SK-N-SH (cell line): ENCODE data around the gene VEZF1. TPM values are rescaled to one million over a fixed set of nuclear protein-coding genes. Genes with fewer than 3 reads are reported as not detected.

ENCODE experiments used
- CTCF ChIA-PET: fragments of 300-600, 350-600 bp; formaldehyde crosslinking; extraction: SDS; loops from one replicate; lab custom pipeline; 2021; lab: Yijun Ruan, JAX
- POLR2A ChIA-PET: fragments of 350-600 bp; sonication (Branson Sonifier 250); formaldehyde crosslinking; extraction: SDS; loops from one replicate; lab custom pipeline; 2020; ENCODE audit warnings: antibody characterized with exemption, inconsistent platforms; lab: Yijun Ruan, JAX
- DNase-seq: peaks from one replicate; pipeline ENCODE4 v3.0.0; 2012
- H2AFZ ChIP-seq: fragments of 200-600 bp; sonication (generic); 2 replicates; pipeline ENCODE4 v1.8.1; 2016; ENCODE audit warnings: antibody characterized with exemption, mild to moderate bottlenecking, low read depth
- H3F3A ChIP-seq: fragments of 200-600 bp; sonication (generic); replicated peaks from 2 replicates; pipeline ENCODE3; 2016; ENCODE audit warnings: antibody characterized with exemption, mild to moderate bottlenecking; ENCODE audit not compliant: insufficient read depth
- H3K27ac ChIP-seq, 2 experiments: fragments of 200-500 bp in 1 of 2; fragments of 200-600 bp in 1 of 2; sonication (Bioruptor generic) in 1 of 2; sonication (generic), shearing (Covaris generic) in 1 of 2; 2 replicates each; pipeline versions ENCODE4 v1.5.1 to v1.6.1; 2014 to 2016; ENCODE audit warnings: low read depth in 2 of 2, inconsistent platforms in 1 of 2, low read length in 1 of 2, mild to moderate bottlenecking in 1 of 2, mixed read lengths in 1 of 2
- H3K27me3 ChIP-seq: fragments of 200-600 bp; sonication (generic), shearing (Covaris generic); 2 replicates; pipeline ENCODE4 v1.6.1; 2016; ENCODE audit warnings: mixed run types; ENCODE audit not compliant: insufficient read depth
- H3K36me3 ChIP-seq, 2 experiments: fragments of 200-500 bp in 1 of 2; fragments of 200-600 bp in 1 of 2; sonication (Bioruptor generic) in 1 of 2; sonication (generic) in 1 of 2; replicated peaks in 1 of 2; 2 replicates each; pipeline versions ENCODE3 to v1.5.1; 2014 to 2016; ENCODE audit warnings: low read length in 1 of 2, mild to moderate bottlenecking in 1 of 2; ENCODE audit not compliant: insufficient read depth in 2 of 2, control insufficient read depth in 1 of 2
- H3K4me1 ChIP-seq, 2 experiments: fragments of 200-500 bp in 1 of 2; fragments of 200-600 bp in 1 of 2; sonication (Bioruptor generic) in 1 of 2; sonication (generic), shearing (Covaris generic) in 1 of 2; 2 replicates each; pipeline versions ENCODE4 v1.5.1 to v1.6.1; 2014 to 2016; ENCODE audit warnings: low read depth in 1 of 2, low read length in 1 of 2, mixed run types in 1 of 2; ENCODE audit not compliant: insufficient read depth in 2 of 2, control insufficient read depth in 1 of 2
- H3K4me2 ChIP-seq: fragments of 200-600 bp; sonication (generic), shearing (Covaris generic); 2 replicates; pipeline ENCODE4 v1.6.1; 2017; ENCODE audit warnings: mixed run types
- H3K4me3 ChIP-seq, 2 experiments: fragments of 200-500 bp in 1 of 2; fragments of 200-600 bp in 1 of 2; sonication (Bioruptor generic) in 1 of 2; sonication (generic), shearing (Covaris generic) in 1 of 2; 2 replicates each; pipeline versions ENCODE4 v1.5.1 to v1.8.1; 2014 to 2016; ENCODE audit warnings: low read depth in 2 of 2, inconsistent platforms in 1 of 2, low read length in 1 of 2, mild to moderate bottlenecking in 1 of 2, mixed read lengths in 1 of 2, moderate library complexity in 1 of 2
- H3K79me2 ChIP-seq: fragments of 200-600 bp; sonication (generic); 2 replicates; pipeline ENCODE4 v1.8.1; 2017; ENCODE audit warnings: mild to moderate bottlenecking; ENCODE audit not compliant: insufficient read depth
- H3K9ac ChIP-seq: fragments of 200-600 bp; sonication (generic); 2 replicates; pipeline ENCODE4 v1.6.1; 2017; ENCODE audit warnings: mixed run types
- H3K9me2 ChIP-seq: fragments of 200-600 bp; sonication (generic); 2 replicates; pipeline ENCODE4 v1.6.1; 2017; ENCODE audit warnings: mixed run types
- H3K9me3 ChIP-seq: fragments of 200-600 bp; sonication (generic); 2 replicates; pipeline ENCODE4 v1.6.1; 2017; ENCODE audit warnings: mixed run types, mild to moderate bottlenecking, moderate library complexity
- H4K20me1 ChIP-seq: fragments of 200-600 bp; sonication (generic); 2 replicates; pipeline ENCODE4 v1.6.1; 2017; ENCODE audit warnings: mild to moderate bottlenecking, mixed run types; ENCODE audit not compliant: insufficient read depth
- CHD2 ChIP-seq: fragments of 150-350 bp; IDR thresholded peaks from 2 replicates; pipeline ENCODE4 v1.6.1; 2018; ENCODE audit warnings: low read length; ENCODE audit not compliant: partially characterized antibody
- FOXM1 ChIP-seq: IDR thresholded peaks from 2 replicates; pipeline ENCODE4 v1.4.0; 2012; ENCODE audit warnings: low read depth, mild to moderate bottlenecking
- GABPA ChIP-seq: IDR thresholded peaks from 2 replicates; pipeline ENCODE4 v1.4.0; 2012; ENCODE audit warnings: low read depth, mild to moderate bottlenecking
- GATA2 ChIP-seq: sonication (generic); formaldehyde crosslinking; IDR thresholded peaks from 2 replicates; pipeline ENCODE4 v1.5.0; 2020; ENCODE audit warnings: mild to moderate bottlenecking, missing genetic modification reagents
- IRF3 ChIP-seq: fragments of 150-350 bp; IDR thresholded peaks from 2 replicates; pipeline ENCODE4 v1.6.1; 2016; ENCODE audit warnings: mild to moderate bottlenecking, low read depth, low read length
- MEF2A ChIP-seq: IDR thresholded peaks from 2 replicates; pipeline ENCODE4 v1.4.0; 2012; ENCODE audit warnings: low read depth, borderline replicate concordance
- NFIC ChIP-seq: IDR thresholded peaks from 2 replicates; pipeline ENCODE4 v1.4.0; 2012; ENCODE audit warnings: borderline replicate concordance
- NRF1 ChIP-seq: IDR thresholded peaks from 2 replicates; pipeline ENCODE4 v1.6.1; 2012; ENCODE audit warnings: low read depth, mild to moderate bottlenecking, low read length
- POLR2AphosphoS5 ChIP-seq: IDR thresholded peaks from 2 replicates; pipeline ENCODE4 v1.6.1; 2012; ENCODE audit warnings: low read depth, low read length
- RAD21 ChIP-seq: IDR thresholded peaks from 2 replicates; pipeline ENCODE4 v1.6.1; 2012; ENCODE audit warnings: mild to moderate bottlenecking, low read length
- RCOR1 ChIP-seq: fragments of 150-350 bp; IDR thresholded peaks from 2 replicates; pipeline ENCODE4 v1.6.1; 2017; ENCODE audit warnings: antibody characterized with exemption, low read length
- SIN3A ChIP-seq: IDR thresholded peaks from 2 replicates; pipeline ENCODE4 v1.6.1; 2012; ENCODE audit warnings: low read depth, mild to moderate bottlenecking, low read length, moderate library complexity, borderline replicate concordance
- TAF1 ChIP-seq: IDR thresholded peaks from 2 replicates; pipeline ENCODE4 v1.6.1; 2012; ENCODE audit warnings: low read depth, mild to moderate bottlenecking, low read length, moderate library complexity, borderline replicate concordance
- TCF12 ChIP-seq: IDR thresholded peaks from 2 replicates; pipeline ENCODE4 v1.4.0; 2012
- USF1 ChIP-seq: IDR thresholded peaks from 2 replicates; pipeline ENCODE4 v1.4.0; 2012; ENCODE audit warnings: low read depth, borderline replicate concordance
- YY1 ChIP-seq: IDR thresholded peaks from 2 replicates; pipeline ENCODE4 v1.4.0; 2012; ENCODE audit warnings: low read depth, mild to moderate bottlenecking
- WGBS: methylation state at CpG from one replicate; pipeline ENCODE4 v1.1.6; 2017; ENCODE audit warnings: low lambda C conversion rate; 5-methylcytosine and 5-hydroxymethylcytosine counted together
- polyA plus RNA-seq, 3 experiments: library from polyadenylated mRNA; depleted of rRNA; stranded (reverse); fragments of >200 nt; gene quantifications; 2 replicates each; pipeline ENCODE4 v1.2.3, GENCODE V29; 2012
- TF ChIP-seq, protein P1 (sequence below): IDR thresholded peaks from 2 replicates; pipeline ENCODE4 v1.4.0; 2012; ENCODE audit warnings: low read depth, borderline replicate concordance
- TF ChIP-seq, protein P2 (sequence below): fragments of 150-350 bp; IDR thresholded peaks from 2 replicates; pipeline ENCODE4 v1.6.1; 2017; ENCODE audit warnings: antibody characterized with exemption, low read length, low read depth, borderline replicate concordance
- TF ChIP-seq, protein P3 (sequence below): IDR thresholded peaks from 2 replicates; pipeline ENCODE4 v1.4.0; 2012; ENCODE audit warnings: low read depth

VEZF1 gene
- polyA plus RNA-seq, 1 of the 3 experiments (the other 2 are of a cell fraction): 35.1 TPM

GRCh38 chr17:58019039-58019438 lies 31.0 kb upstream of the VEZF1 start:
- H3K4me2 ChIP-seq: no peak overlapping the region
- no peak for TF ChIP-seq CHD2
- no peak for TF ChIP-seq NFIC
- TF ChIP-seq, protein P1, sequence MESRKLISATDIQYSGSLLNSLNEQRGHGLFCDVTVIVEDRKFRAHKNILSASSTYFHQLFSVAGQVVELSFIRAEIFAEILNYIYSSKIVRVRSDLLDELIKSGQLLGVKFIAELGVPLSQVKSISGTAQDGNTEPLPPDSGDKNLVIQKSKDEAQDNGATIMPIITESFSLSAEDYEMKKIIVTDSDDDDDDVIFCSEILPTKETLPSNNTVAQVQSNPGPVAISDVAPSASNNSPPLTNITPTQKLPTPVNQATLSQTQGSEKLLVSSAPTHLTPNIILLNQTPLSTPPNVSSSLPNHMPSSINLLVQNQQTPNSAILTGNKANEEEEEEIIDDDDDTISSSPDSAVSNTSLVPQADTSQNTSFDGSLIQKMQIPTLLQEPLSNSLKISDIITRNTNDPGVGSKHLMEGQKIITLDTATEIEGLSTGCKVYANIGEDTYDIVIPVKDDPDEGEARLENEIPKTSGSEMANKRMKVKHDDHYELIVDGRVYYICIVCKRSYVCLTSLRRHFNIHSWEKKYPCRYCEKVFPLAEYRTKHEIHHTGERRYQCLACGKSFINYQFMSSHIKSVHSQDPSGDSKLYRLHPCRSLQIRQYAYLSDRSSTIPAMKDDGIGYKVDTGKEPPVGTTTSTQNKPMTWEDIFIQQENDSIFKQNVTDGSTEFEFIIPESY: no peak
- no peak for TF ChIP-seq MEF2A
- TF ChIP-seq USF1: no peak
- TF ChIP-seq, all 33 proteins: peak for 0
- no peak overlapping the region for H3K4me3 ChIP-seq
- H3K9ac ChIP-seq: no peak overlapping the region
- H3K9me3 ChIP-seq: no peaks in the 10 kb centered on the region
- H4K20me1 ChIP-seq: no peaks in the 10 kb centered on the region
- no peaks in the 10 kb centered on the region for H3F3A ChIP-seq
- no peaks in the 10 kb centered on the region for H3K9me2 ChIP-seq
- WGBS: 84% methylated on average over 3 of the region's 3 CpGs
- H3K36me3 ChIP-seq: no peaks in the 10 kb centered on the region
- CTCF ChIA-PET: interaction anchor here (1.5 to 2.4 kb wide), 2 partner anchors 10 to 161 kb away, joined by 4 to 7 read pairs; no protein-coding TSS in a partner anchor
- no peak overlapping the region for H3K27ac ChIP-seq
- H3K4me1 ChIP-seq: no peaks in the 10 kb centered on the region
- H3K79me2 ChIP-seq: no peaks in the 10 kb centered on the region
- no peak overlapping the region for H2AFZ ChIP-seq
- no peak for DNase-seq
- POLR2A ChIA-PET: no interaction called here
- no peaks in the 10 kb centered on the region; the same call in 1 of the 2 replicates for H3K27me3 ChIP-seq

DNA sequence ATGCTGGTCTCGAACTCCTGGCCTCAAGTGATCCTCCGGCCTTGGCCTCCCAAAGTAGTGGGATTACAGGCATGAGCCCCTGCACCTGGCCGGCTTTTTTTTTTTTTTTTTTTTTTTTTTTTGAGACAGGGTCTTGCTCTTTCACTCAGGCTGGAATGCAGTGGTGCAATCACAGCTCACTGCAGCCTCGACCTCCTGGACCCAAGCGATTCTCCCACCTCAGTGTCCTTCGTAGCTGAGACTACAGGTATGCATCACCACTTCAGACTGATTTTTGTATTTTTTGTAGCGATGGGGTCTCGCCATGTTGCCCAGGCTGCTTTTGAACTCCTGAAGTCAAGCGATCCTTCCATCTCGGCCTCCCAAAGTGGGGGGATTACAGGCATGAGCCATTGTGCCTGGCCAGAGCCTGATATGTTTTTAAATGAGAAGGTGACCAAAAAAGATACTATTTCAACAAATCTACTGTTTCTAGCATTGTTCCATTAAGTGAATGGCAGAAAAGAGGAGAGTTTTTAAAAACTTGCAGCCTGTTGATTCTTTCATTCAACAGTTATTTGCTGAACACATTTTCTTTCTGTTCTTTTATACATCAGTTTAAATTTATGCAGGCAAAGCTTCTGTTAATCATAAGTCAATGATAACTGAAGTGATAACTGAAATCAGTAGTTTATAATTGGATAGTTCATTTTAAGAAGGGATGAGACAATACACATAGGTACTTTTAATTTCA lies 22.2 kb upstream of the VEZF1 start:
- Histone ChIP-seq H3K4me1 (peaks cover 5 to 12% of the 10 kb centered on the region in 2 experiments; a peak in 2 of 4 replicates), H3F3A (peaks cover 18% of the 10 kb centered on the region), H3K27me3 (no peaks in the 10 kb centered on the region), H3K4me3 (no peak overlapping the region), H3K9me3 (no peaks in the 10 kb centered on the region), H3K36me3 (peaks cover 8 to 10% of the 10 kb centered on the region in 2 experiments), H3K9me2 (no peaks in the 10 kb centered on the region), H3K79me2 (peaks cover 18% of the 10 kb centered on the region), H2AFZ (no peak overlapping the region), H4K20me1 (peaks cover 12% of the 10 kb centered on the region), H3K27ac (no peak overlapping the region), H3K9ac (no peak overlapping the region), H3K4me2 (no peak overlapping the region)
- 95% methylated on average over 10 of the region's 10 CpGs for WGBS
- ChIA-PET POLR2A (interaction anchor here (0.6 kb wide), 1 partner anchor 158 kb away, joined by 3 read pairs; no protein-coding TSS in a partner anchor), CTCF (interaction anchor here (0.9 to 3.3 kb wide), 4 partner anchors 8 to 152 kb away, joined by 3 to 14 read pairs (median 4); no protein-coding TSS in a partner anchor)
- DNase-seq: no peak
- TF ChIP-seq, protein P2, sequence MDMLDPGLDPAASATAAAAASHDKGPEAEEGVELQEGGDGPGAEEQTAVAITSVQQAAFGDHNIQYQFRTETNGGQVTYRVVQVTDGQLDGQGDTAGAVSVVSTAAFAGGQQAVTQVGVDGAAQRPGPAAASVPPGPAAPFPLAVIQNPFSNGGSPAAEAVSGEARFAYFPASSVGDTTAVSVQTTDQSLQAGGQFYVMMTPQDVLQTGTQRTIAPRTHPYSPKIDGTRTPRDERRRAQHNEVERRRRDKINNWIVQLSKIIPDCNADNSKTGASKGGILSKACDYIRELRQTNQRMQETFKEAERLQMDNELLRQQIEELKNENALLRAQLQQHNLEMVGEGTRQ: no peak
- TF ChIP-seq GABPA: no peak
- TF ChIP-seq SIN3A: no peak
- no peak for TF ChIP-seq YY1
- TF ChIP-seq IRF3: no peak
- TF ChIP-seq RAD21: no peak
- no peak for TF ChIP-seq CHD2
- no peak for TF ChIP-seq RCOR1
- TF ChIP-seq NRF1: no peak
- no peak for TF ChIP-seq POLR2AphosphoS5
- TF ChIP-seq, protein P3, sequence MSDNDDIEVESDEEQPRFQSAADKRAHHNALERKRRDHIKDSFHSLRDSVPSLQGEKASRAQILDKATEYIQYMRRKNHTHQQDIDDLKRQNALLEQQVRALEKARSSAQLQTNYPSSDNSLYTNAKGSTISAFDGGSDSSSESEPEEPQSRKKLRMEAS: no peak
- no peak for TF ChIP-seq TAF1
- TF ChIP-seq TCF12: no peak
- no peak for TF ChIP-seq GATA2
- TF ChIP-seq NFIC: no peak
- no peak for TF ChIP-seq FOXM1
- no peak for TF ChIP-seq USF1
